CD4-positive, alpha-beta T cell treated with Interleukin-6 for 4 hours (primary cell): ENCODE results near the gene ITPR1.

ENCODE experiments used
- DNase-seq: peaks from one replicate; pipeline ENCODE4 v3.0.0-alpha.2; 2020; ENCODE audit warnings: mixed read lengths

ITPR1 gene

DNA sequence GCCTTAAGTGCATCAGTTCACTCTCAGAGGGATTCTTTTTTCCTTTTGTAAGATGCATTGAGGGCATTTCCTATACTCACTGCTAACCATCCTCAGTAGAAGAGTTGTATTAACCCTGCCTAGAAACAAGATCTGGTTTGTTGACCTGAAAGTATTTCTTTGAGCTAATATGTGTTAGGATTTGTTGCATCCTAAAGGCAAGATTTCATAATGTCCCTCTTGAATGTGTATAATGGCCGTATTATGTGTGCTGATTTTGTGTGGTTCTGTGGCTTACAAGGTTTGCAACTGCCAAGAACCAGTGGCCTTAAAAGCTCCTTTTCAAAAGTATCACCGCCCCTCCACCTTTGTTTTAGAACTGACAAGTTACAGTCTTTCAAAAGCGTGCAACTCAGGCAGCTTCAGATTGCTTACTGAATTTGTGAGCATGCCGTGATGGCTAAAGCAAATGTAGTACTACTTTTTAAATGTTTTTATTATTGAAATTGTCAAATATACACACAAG lies 304.1 kb downstream of the ITPR1 start:
- DNase-seq = no peak

DNA sequence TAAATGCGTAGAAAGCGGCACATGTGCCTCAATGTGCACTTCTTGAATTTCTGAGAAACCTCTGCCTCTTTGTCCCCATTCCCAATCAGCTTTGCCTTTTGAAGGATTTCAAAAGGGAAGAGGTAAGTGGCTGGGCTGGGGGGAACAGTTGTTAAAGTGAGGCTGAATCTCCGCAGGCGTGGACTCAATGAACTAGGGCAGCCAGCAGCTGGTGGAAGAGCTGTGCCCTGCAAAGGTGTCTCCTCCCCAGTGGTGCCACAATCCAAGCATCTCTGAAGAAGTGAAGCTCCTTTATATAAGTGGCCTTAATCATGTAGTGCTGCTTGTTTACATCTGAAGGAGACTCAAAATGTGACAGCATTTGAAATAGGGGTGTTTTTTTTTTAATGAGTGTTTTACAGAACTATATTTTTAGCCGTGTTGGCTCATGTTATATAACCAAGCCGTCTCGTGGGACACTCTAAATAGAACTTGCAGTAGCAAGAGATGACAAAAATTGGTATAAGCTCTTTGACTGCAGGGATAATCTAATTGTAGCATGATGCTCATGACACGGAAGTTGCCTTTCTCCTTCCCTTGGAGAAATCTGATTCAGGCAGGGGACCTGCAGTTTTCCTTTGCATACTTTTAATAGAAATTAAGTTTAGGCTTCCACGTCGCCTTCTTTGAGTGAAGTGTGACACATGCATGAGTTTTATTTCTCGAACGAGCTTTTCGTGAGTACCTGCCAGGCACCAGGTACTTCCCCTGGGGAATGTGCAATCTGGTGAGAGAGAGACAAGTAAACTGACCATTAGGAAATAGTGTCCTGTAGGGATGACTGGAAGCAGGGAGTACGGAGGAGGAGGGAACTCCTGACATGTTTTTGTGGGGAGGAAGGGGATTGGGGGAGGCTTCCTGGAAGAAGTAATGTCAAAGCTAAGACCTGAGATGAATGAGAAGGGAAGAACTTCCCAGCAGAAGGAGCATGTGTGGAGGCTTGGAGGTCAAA lies 306.4 kb downstream of the ITPR1 start:
- DNase-seq = no peak

DNA sequence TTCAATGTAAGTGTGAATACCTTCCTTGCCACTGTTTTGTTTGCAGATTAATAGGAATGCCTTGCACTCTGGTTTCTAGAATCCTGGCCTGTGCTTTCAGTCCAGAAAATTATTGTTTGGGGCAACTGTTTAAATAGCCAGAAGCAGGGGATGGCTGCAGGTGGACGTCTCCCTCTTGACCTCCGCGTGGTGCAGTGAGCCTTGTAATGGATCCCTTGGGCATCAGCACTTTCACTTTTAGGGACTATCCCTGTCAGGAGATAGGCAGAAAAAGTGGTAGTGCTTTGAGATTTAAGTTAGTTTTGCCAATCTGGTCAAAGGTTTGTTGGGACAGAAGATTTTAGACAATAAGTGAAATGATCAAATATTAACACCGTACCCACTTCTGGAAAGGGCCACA lies 307.4 kb downstream of the ITPR1 start:
- no peak for DNase-seq

DNA sequence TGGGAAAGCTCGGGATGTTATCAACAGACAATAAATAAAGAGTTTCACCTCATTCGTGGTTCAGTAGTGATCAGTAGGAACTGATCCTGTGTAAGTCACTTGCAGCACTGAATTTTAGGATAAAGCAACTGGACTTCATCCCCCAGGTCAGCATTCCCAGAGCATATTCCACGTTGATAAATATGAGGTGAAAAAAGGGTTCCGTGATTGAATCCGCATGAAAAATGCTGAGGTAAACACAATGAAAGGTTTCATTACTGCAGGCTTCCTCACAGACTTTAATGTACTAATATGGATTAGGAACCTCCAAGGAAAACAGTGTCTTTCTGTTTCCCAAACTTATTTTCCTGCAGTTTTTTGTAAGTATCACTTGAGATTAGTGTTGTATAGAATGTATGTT lies 308.7 kb downstream of the ITPR1 start:
- DNase-seq = no peak

DNA sequence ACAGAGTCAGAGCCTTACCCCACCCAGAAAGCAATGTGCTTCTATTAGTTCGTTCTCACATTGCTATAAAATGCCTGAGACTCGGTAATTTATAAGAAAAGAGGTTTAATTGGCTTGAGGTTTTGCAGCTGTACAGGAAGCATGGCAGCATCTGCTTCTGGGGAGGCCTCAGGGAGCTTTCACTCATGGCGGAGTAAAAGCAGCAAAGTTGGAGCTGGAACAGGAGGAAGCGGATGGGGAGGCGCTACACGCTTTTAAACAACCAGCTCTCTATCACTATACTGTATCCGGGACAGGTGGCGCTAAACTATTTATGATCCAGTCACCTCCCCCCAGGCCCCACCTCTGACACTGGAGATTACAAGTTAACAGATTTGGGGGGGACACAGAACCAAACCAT lies 309.8 kb downstream of the ITPR1 start:
- DNase-seq = no peak

DNA sequence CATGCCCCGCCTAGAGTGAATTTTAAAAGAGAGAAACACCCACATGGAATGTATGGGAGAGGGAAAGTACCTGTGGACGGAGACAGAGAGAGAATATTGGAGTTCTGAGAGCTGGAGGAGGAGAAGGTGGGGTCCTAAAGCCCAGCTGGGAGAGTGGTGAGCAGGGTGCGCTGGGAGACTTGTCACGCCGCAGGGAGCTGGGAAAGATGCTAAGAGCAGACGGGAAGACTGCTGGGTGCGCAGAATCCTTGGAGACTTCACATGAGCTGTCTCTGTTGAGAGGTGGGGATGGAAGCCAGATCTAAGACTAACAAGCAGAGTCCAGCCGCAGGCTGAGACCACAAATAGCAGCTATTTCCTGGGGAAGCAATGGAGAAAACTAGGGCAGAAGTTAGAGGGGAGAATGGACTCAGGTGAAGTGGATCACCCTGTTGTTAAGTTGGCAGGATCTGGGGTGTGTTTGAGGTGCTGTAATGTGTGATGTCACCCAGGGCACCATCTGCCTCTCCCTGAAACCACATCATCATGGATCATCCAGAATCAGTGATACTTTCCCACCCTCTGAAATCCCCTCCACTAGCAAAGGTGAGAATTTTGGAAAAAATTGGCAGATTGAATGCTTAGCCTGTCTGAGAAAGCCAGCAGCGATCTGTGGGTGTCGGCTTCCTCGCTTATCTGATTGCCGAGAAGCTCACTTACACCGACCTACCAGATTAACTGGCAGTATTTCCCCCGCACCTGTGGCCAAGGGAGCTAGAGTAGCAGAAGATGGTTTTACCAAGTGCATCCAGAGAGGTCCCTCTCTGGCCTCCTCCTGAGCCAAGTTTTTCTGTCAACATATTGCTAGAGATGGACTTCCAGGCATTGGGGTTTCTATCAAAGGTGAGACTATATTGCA lies 311.3 kb downstream of the ITPR1 start:
- no peak for DNase-seq

DNA sequence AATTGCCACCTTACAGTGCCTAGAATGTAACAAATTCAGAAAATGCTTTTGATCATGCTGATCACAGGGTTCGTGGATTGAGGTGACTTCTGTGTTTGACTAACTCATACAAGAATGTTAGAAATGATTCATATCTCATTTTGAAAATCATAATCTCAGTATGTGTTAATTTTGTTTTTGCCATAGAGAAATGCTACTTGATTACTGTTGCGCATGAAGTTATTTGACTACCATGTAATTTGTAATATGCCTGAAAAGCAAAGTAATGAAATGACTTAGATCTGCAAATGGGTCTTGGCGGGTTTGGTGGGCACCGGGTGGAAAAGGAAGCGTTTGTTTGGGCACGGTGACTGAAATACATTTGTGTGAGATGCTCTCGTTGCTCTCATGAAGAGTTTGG lies 312.5 kb downstream of the ITPR1 start:
- DNase-seq = no peak

DNA sequence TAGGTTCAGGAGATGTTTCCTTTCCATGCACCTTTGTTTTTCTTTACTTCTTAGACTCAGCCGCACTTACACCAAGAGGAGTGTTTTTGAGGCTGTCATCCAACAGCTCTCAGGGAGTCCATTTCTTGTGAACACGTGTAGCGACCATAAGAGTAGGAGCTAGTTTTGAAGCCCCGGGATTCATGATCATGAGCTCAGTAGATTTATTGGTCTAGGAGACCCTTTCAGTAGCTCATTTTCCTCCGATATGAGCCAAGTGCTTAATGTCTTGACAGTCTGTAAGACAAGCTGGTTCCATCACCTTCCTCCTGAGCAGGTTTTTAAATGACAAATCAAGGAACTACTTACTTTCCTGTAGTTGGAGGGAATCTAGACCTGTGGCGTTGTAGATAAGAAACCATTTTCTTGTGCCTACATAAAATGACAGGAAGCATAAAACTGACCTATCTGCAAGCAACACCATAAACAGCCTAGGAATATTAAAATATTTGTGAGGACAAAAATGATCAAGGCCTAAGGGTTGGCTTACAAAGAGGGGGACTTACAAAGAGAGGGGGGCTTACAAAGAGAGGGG lies 313.5 kb downstream of the ITPR1 start:
- no peak for DNase-seq

DNA sequence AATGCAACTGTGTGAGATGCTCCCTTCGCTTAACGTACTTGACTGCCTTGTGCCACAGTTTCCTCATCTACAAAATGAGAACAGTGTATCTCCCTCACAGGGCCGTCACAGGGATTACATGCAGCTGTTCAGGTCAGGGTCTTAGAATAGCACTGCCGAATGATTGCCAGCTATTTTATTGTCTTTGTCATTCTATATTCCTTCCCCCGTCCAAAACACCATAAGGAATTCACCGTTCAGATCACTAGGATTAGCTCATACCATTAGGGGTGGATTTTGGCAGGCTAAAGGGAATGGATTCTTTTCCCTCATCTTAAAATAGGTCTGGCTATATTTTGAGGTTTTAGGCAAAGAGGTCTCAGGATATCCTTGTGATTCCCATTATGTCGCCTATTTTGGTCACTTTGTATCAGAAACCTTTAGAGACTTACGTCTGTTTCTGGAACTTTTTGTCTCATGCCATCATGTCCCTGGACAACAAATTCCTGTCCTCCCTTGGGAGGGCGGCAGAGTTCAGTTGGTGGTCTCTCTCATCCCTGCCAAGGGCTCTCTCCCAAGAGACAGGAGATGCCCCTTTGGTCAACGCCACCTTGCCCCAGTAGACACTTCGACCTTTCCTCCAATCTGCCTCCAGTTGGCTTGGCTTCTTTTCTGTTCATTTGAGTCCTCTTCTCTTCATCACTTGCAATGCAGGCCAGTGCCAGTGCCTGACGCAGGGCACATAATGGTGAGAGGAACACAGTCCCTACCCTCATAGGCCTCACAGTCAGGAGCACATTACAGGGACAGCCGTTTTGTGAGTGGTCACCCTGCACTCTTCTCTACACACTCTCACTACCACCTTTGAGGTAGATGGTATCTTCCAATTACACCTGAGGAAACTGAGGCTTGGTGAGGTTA lies 314.5 kb downstream of the ITPR1 start:
- no peak for DNase-seq

DNA sequence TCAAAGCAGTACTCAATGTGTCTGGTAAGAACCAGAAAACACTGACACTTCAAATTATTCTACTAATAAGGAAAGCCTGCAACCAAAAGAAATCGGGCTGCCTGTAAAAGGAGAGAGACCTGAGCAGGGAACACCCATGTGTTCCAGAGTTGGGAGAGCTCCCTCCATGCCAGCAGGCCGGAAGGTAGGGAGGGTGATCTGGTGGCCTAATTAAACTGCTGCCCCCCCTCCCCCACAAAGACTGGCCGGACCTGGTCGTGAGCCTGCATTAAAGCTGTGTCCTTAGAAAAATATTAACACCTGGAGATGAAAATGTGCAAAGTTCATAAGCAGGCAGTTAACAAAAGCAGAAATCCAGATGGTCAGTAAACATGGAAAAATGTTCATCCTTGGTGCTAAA lies 315.5 kb downstream of the ITPR1 start:
- no peak for DNase-seq

DNA sequence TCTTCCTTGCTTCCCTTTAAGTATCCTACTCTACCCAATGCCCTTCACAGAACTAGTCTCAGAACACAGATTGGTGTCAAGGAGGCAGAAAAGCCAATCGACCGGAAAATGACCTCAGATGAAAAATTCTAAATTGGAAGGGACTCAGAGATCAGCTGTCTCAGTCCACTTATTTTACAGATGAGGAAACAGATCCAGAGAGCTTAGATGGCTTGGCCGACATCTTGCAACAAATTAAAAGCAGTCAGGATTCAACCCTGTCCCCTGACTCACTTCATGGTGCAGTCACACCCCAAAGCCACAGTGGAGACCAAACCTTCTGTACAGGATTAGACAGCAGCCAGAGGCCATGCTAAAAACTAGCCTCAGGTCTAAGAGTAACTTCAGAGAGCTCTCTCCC lies 316.8 kb downstream of the ITPR1 start:
- no peak for DNase-seq

DNA sequence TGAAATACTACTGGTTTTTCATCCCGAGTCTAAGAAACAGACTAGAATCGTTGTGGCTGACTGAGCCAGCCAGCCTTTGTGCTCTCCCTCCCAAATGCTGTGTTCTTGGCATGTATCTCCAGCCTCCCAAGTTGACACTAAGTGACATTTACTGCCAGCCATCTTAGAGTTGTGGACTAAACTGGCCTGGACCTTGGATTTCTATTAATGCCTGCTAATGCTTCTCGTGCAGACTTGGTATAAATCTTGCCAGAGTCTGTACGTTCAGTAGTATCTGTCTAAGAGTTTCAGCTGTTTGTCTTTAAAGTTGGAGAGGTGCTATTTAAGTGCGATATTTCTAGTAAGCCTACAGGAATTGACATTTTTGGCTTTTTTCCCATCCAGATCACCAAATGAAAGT lies 319.4 kb downstream of the ITPR1 start:
- DNase-seq = no peak

DNA sequence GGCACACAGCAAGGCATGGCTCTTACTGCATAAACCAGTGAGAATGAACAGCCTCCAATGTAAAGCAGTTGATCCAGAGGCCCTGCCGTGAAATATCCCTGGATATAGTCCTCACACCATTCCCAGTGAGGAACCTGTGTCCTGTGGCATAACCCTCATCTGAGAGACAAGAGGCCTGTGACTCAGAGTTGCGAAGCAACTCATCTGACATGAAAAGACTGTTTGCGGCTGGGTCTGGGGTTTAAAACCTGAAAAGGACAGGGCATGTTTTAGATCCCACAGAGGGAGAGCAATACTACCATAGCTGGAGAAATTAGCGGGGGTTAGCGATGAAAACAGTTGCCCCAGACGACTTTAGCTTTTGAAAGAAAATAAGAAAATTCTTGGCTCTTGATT lies 320.8 kb downstream of the ITPR1 start:
- DNase-seq = no peak

DNA sequence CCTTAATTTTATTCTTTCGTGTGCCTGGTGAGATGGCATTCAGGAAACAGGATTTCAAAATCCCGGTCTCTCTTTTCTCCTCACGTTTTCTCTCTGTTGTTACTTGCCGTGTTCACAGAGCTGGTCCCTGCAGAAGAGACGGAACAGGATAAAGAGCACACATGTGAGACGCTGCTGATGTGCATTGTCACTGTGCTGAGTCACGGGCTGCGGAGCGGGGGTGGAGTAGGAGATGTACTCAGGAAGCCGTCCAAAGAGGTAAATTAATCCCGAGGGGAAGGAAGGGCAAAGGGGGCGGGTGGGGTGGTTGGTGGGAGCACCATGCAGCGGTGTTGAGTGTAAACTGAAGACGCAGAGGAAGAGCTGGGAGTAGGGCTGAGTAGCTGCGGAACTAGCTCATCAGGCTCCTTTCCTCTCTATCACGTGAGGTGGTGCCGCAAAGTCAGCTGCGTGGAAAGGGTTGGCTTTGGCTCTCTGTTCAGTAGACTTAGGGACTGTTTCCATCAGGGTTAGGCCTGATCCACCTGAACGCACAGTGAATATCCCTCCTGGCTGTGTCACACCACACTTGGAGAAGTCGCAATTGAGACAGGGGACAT lies 321.3 kb downstream of the ITPR1 start:
- no peak for DNase-seq

DNA sequence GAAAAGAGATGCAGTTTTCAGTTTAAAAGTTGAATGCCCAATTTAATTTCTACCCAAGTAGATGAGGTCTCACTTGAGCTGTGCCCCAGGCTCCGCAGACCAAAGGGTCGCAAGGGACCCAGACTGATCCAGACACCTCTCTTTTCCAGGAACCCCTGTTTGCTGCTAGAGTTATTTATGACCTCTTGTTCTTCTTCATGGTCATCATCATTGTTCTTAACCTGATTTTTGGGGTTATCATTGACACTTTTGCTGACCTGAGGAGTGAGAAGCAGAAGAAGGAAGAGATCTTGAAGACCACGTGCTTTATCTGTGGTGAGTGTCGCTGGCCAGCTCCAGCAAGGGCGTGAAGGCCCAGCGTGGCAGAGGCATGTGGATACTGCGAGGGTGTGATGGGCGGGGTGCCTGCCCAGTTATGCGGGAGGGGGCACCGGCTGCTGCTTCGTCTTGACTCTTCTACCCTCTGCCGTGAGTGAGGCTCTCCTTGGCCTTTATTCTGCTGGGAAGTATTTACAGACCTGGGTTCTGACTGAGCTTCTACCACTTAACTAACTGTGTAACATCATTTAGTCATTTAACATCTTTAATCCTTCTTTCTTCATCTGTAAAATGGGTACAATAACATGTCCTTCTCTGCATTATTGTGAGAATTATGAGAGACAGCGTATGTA lies 321.9 kb downstream of the ITPR1 start:
- DNase-seq = no peak

DNA sequence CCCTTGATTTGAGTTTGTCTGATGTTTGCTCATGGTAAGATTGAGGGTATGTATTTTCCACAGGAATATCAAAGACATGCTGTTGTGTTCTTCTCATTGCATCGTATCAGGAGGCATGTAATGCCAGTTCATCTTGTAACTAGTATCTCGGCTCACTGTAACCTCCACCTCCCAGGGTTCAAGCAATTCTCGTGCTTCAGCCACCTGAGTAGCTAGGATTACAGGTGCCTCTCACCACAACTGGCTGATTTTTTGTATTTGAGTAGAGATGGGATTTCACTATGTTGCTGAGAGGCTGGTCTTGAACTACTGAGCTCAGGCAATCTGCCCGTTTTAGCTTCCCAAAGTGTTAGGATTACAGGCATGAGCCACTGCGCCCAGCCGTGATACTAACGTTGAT lies 323.2 kb downstream of the ITPR1 start:
- no peak for DNase-seq

DNA sequence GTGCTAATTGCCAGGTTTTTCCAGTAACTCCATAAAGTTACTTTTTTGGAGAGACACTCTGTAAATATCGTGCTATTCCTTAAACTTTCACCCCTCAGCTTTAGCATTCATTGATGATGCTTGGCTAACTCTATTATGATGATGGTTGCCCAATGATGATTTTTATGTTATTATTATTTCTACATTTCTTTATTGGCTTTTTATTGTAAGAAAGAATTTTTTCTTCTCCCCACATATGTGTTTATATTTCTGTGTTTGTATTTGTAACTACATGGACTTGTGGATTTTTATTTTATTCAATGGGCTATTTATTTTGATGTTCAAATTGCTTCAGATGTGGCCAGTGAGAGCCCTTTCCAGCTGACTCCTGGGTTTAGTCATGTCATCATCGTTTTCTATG lies 323.6 kb downstream of the ITPR1 start:
- DNase-seq = no peak

DNA sequence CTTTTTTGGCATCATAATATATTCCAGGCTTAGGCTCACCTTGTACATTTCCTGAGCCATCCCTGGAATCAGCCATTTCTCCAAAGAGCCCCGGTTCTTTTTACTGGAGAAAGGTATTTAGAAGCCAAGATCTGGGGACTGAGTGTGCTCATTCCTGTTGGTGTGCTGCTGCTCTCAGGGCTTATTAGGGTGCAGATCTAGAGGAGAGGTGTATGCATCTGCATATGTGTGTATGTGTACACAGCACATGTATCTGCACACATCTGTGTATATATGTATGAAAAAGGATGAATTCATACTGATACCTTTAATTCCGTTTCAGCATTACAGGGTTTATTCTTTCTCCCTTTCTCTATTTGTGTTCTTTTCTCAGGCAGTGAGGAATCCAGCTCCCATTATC lies 324.0 kb downstream of the ITPR1 start:
- no peak for DNase-seq

DNA sequence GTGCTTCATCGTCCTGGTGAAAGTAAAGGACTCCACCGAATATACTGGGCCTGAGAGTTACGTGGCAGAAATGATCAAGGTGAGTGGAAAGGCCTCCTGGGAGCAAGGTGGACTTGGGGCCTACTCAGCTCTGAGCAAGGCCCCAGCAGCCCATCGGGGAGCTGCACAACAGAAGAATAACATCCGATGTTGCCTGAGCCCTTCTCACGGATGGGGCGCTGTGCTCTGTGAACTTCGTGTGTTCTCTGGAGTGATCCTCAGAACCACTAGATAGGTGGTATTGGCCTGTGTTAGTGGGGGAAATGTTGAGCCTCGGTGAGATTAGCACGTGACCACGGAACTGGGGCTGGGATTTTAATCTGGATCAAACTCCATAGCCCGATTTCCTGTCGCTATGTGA lies 325.0 kb downstream of the ITPR1 start:
- DNase-seq = no peak

DNA sequence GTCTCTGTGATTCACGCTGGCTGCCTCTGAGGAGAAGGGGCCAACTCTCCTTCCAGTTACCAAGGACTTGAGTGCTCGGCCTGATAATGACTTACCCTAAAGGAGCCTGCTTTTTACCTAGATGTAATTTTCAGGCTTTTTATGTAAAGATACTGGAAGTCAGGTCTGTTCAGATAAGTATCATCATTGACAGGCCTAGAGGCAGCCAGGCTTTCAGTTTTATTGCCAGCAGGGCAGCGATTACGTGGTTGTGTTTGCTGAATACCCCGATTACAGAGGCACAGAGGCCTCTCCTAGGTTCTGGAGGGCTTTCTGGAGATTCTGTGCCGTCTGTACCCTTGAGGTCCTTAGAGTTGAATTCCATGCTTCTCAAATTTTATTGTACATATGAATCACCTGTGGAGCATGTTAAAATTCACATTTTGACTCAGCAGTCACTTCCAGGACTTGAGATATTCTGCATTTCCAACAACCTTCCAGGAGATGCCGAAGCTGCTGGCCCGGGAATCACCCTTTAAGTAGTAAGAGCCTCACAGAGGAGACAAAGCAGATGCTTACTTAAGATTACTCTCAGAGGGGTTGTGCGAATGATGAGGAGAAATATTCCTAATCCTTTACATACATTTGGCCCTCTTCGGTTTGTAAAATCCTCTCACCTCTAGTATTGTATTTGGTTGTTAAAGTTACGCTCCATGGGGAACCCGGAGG lies 326.0 kb downstream of the ITPR1 start:
- DNase-seq = no peak

DNA sequence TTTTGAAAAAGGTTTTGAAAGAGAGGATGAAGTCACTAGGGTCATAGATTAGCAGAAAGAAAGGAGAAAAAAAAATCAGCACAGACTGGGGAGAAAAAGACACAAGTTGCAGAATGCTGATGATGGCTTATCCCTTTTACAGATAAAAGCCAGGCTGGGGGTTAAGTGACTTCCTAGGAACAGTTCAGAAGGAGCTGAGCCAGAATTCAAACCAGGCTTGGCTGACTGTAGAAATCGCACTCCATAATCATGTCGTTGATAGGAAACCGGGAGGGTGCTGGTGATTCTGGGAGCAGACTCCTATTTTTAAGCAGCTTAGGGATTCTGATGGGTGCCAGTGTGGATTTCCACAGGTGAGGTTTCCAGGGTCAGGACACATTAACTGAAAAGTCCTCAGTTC lies 326.6 kb downstream of the ITPR1 start:
- DNase-seq = no peak
